ENCODE data around the gene ZNF264.
"Not testable (repeated sequence)": the region's sequence is repeated elsewhere in the genome, so short reads cannot be mapped to it uniquely, and the experiment has no call there.

ZNF264 gene

GRCh38 chr19:57197874-57198273 lies 6.6 kb downstream of the ZNF264 start:
- peaks cover 38 to 85% of the 10 kb centered on the region in 2 experiments for H3K36me3 ChIP-seq (ENCODE audit: control insufficient read depth in 2 of 2, insufficient read depth in 1 of 2, low read length in 2 of 2)
- CTCF ChIA-PET; H3K9me3 ChIP-seq (ENCODE audit: control insufficient read depth, insufficient read depth, low read depth, low read length); H3K27ac ChIP-seq (ENCODE audit: extremely low read depth, low read depth, low read length); POLR2A ChIA-PET; H3K4me3 ChIP-seq (ENCODE audit: low read depth, low read length); H3K4me1 ChIP-seq (ENCODE audit: control insufficient read depth, insufficient read depth, low read length): not testable (repeated sequence)
- peak; percentile 94 for TF ChIP-seq ZNF157 (tag by site-specific recombination; IDR thresholded peaks at IDR 0.05)

DNA sequence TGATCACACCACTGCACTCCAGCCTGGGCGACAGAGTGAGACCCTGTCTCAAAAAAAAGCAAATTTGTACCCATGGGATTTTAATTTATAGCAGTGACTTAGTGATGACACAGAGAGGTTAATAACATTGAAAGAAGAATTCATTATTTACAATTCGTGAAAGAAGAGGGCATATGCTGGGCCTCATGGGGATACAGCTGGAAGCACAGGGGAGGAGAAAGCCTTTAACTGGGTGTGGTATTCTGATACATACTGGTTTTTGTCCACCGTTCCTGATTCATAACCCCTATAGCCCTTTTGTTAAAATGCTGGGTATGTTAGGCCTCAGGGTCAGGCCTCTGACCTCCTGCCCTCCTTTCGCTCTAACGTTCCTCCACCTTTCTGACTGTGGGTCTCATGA lies 10.9 kb downstream of the ZNF264 start:
- ChIA-PET CTCF (no interaction called here), POLR2A (interaction anchor here (3.8 kb wide), 1 partner anchor 11 kb away, joined by 17 read pairs; the partner anchor contains the start of gene ZNF264)

GRCh38 chr19:57210381-57210780 lies 19.1 kb downstream of the ZNF264 start:
- CTCF ChIA-PET, result interaction anchor here (0.6 kb wide), 1 partner anchor 27 kb away, joined by 3 read pairs; no protein-coding TSS in a partner anchor
- Histone ChIP-seq H3K27ac (ENCODE audit: extremely low read depth, low read depth, low read length) (no peak overlapping the region), H3K36me3 (ENCODE audit: control insufficient read depth in 2 of 2, insufficient read depth in 1 of 2, low read length in 2 of 2) (peaks cover 79 to 88% of the 10 kb centered on the region in 2 experiments), H3K9me3 (ENCODE audit: control insufficient read depth, insufficient read depth, low read depth, low read length) (no peaks in the 10 kb centered on the region), H3K4me3 (ENCODE audit: low read depth, low read length) (no peak overlapping the region), H3K4me1 (ENCODE audit: control insufficient read depth, insufficient read depth, low read length) (no peaks in the 10 kb centered on the region)
- POLR2A ChIA-PET, result interaction anchor here (0.8 kb wide), 1 partner anchor 19 kb away, joined by 3 read pairs; the partner anchor contains the start of gene ZNF264
- no peak for TF ChIP-seq YY1 (tag by site-specific recombination; IDR thresholded peaks at IDR 0.05)
- no peak for TF ChIP-seq AEBP2 (tag by site-specific recombination; IDR thresholded peaks at IDR 0.05; ENCODE audit: borderline replicate concordance)
- TF ChIP-seq, protein P1, sequence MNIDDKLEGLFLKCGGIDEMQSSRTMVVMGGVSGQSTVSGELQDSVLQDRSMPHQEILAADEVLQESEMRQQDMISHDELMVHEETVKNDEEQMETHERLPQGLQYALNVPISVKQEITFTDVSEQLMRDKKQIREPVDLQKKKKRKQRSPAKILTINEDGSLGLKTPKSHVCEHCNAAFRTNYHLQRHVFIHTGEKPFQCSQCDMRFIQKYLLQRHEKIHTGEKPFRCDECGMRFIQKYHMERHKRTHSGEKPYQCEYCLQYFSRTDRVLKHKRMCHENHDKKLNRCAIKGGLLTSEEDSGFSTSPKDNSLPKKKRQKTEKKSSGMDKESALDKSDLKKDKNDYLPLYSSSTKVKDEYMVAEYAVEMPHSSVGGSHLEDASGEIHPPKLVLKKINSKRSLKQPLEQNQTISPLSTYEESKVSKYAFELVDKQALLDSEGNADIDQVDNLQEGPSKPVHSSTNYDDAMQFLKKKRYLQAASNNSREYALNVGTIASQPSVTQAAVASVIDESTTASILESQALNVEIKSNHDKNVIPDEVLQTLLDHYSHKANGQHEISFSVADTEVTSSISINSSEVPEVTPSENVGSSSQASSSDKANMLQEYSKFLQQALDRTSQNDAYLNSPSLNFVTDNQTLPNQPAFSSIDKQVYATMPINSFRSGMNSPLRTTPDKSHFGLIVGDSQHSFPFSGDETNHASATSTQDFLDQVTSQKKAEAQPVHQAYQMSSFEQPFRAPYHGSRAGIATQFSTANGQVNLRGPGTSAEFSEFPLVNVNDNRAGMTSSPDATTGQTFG (tag by site-specific recombination; IDR thresholded peaks at IDR 0.05; ENCODE audit: borderline replicate concordance), result no peak
- no peak for TF ChIP-seq ZNF366 (tag by site-specific recombination; conservative IDR thresholded peaks at IDR 0.05)
- no peak for TF ChIP-seq PRDM10 (tag by site-specific recombination; IDR thresholded peaks at IDR 0.05)
- no peak for TF ChIP-seq ZNF169 (tag by site-specific recombination; IDR thresholded peaks at IDR 0.05)
- TF ChIP-seq ZNF791 (tag by site-specific recombination; IDR thresholded peaks at IDR 0.05), result no peak
- TF ChIP-seq ZBTB17 (tag by site-specific recombination; IDR thresholded peaks at IDR 0.05), result no peak

More for the DNA sequence above, 10.9 kb downstream of the ZNF264 start:
- no peak for TF ChIP-seq ZNF394 (tag by site-specific recombination; IDR thresholded peaks at IDR 0.05; ENCODE audit: borderline replicate concordance)
- Histone ChIP-seq H3K4me3 (ENCODE audit: low read depth, low read length) (no peak overlapping the region), H3K4me1 (ENCODE audit: control insufficient read depth, insufficient read depth, low read length) (no peaks in the 10 kb centered on the region), H3K36me3 (ENCODE audit: control insufficient read depth in 2 of 2, insufficient read depth in 1 of 2, low read length in 2 of 2) (peaks cover 41 to 77% of the 10 kb centered on the region in 2 experiments), H3K27ac (ENCODE audit: extremely low read depth, low read depth, low read length) (no peak overlapping the region), H3K9me3 (ENCODE audit: control insufficient read depth, insufficient read depth, low read depth, low read length) (no peaks in the 10 kb centered on the region)
